CD4-positive, alpha-beta T cell treated with Interleukin-2 at 100 ng/mL for 4 hours (primary cell): Measurements from ENCODE around the gene REST.

Experiments
- DNase-seq: peaks from one replicate; pipeline ENCODE4 v3.0.0-alpha.2; 2020; ENCODE audit warnings: low spot score

Gene REST

DNA sequence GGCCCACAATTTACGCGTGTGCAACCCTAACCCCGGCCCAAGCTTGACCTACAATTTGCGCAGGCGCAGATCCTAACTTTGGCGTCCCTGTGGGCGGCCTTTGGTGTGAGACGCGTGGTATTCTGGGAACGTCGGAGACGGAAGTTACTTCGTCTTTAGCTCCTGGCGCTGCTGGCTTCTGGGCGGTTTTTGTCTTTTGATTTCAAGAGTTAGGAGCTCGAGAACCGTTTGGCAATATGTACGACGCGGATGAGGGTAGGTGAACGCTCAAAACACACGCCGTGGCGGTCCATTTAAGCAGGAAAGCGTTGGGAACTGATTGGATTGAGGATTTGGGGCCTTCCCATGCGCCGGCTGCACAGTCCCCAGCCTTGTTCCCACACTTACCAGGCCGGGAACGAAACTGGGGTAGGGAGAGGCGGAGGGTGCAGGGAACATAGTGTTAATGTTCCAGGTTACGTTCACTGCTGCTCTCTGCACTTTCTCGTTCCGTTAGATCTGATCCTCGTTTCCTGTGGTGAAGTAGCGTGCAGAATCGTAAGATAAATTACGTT, 71.1 kb downstream of the REST start, which contains the start of gene POLR2B:
Gene POLR2B (plus strand): TSS at position 147 of the 554 bp plus-strand sequence. CDS start 90 bp downstream, at position 237.
- DNase-seq, result peak; percentile 90

DNA sequence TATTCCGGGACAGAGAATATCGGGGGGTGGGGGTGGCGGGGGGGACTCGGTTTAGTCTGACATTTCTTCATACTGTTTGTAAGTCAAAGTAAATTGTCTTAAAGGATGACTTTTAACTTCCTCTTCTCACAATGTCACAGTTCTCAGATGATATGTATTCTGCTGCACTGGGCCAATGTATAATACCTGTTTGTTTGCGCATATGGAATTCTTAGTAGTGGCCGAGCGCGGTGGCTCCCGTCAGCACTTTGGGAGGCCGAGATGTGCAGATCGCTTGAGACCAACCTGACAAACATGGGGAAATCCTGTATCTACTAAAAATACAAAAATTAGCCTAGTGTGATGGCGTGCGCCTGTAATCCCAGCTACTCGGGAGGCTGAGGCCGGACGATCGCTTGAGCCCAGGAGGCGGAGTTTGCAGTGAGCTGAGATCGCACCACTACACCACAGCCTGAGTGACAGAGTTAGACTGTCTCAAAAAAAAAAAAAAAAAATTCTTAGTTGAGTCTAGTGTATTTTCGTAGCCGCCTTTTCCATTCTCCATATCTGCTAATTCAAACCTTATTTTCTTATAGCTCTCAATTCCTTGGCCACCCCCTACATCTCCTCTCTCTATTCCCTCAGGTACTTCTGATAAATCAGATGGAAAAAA, 71.8 kb downstream of the REST start:
- DNase-seq, result peak; percentile 37

DNA sequence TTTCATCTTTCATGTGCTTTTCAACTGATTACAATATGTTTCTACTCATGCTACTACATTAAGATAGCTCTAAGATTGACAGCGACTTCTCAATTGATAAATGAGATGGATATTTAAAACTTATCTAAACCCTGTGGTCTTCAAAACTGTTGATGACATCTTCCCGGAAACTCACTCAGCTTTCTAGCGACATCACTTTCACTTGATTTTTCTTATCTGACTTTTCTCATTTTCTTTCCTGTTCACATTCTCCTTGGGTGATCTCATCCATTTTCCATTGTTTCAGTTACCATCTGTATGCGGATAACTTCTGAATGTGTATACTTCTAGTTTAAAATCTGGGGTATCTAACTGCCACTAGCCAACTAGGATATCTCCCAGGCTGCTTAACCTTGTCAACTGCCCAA, 74.1 kb downstream of the REST start:
- peak; percentile 13 for DNase-seq

DNA sequence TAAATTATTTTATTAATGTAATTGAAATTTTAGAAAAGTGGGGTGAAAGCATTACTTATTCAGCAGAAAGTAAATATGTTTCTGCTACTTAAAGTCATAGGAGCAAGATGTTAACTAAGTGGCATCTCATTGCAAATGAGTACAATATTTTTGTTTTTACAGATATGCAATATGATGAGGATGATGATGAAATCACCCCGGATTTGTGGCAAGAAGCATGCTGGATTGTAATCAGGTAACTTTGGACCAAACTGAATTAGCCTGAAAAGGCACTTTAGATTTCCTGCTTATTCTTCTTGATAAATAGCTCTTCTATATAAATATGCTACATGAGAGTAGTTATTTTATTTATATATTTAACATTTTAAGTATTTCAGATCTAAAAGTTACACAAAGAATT, 78.5 kb downstream of the REST start:
- DNase-seq, result no peak

DNA sequence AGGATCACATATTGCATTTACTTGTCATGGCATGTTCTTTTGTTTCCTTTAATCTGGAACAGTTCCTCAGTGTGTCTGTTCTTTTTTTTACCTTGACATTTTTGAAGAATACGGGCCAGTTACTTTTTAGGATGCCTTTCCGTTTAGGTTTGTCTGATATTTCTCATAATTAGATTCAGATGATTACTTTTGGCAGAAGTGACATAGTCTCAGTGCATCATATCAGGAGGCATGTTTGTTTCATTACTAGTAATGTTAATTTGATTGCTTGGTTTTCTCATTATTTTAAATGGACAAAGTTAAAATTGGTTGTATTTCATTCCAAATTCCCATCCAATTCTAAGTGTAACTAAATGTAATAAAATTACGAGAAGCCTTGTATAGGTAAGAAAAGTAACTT, 79.3 kb downstream of the REST start:
- no peak for DNase-seq

DNA sequence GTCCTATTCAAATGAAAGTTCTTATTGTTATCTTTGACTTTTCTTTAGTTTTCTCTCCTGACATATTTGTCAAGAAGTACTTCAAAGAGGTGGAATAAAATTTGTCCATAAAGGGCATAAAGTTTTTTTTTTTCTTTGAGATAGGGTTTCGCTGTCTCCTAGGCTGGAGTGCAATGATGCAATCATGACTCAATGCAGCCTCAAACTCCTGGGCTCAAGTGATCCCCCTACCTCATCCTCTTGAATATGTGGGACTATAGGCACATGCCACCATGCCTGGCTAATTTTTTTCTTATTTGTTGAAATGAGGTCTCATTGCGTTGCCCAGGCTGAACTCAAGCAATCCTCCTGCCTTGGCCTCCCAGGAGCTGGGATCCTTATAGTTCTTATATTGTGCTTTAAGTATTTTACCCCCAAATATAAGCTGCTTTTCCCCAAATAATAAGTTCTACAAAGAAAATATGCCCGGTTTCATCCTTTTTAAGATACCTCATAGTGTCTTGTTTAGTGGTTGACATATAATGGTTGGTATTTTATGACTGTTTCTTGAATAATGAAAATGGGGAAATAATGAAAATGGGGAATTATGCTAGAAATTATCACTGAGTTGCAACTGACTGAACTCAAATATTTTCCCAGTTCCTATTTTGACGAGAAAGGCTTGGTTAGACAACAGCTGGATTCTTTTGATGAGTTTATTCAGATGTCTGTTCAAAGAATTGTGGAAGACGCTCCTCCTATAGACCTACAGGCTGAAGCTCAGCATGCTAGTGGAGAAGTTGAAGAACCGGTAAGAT, 82.6 kb downstream of the REST start:
- no peak for DNase-seq

DNA sequence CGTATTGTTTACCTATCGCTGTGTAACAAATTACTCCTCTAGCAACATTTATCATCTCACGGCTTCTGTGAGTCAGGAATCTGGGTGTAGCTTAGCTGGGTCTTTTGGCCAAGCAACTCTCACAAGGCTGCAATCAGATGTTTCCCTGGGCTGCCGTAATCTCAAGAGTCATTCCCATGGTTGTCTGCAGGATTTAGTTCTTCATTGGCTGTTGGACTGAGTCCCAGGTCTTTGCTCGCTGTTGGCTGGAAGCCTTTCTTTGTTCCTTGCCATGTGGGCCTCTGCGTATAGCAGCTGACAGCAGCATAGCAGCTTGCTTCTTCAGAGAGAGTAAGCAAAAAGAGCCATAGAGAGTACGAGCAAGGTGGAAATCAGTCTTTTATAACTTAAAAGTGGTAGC, 87.8 kb downstream of the REST start:
- DNase-seq, result no peak

DNA sequence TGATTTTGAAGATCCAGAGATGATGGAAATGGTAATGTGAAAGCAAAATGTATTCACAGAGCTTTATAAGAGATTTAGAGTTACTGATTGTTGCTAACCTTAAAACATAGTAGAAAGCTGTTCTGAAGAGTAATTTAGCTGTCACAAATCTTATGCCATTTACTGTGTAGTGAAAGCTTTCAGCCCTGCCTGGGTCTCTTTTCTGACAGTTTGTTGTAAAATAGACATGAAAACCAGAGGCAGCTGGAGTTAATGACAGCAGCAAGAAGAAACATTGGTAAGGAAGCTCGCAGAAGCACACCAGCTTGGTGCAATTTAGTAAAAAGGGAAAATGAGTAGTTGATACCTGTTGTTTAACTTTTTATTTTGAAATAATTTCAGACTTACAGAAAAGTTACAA, 92.1 kb downstream of the REST start:
- no peak for DNase-seq

DNA sequence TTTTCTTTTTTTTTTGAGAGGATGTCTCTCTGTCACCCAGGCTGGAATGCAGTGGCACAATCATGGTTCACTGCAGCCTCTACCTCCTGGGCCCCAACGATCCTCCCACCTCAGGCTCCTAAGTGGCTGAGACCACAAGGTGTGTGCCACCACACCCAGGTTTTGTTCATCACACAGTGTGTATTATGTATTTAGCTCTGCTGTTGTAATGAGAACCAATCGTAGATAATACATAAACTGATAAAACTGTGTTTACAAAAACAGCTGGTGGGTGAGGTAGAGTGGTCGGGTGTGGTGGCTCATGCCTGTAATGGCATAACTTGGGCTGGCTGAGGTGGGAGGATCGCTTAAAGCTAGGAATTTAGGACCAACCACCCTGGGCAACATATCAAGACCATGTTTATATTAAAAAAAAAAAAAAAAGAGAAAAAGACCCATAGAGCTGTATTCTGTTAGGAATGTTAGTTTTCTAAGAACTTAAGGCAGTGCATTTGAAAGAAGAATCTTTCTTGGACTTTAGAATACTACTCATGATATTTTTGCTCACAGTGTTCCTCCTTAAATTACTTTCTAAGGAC, 105.9 kb downstream of the REST start:
- no peak for DNase-seq
